22Rv1 (cell line): ENCODE results near the gene MYLK.

ENCODE experiments used
- H3K27ac ChIP-seq: fragments of 450-650 bp; 2 replicates; pipeline ENCODE4 v1.5.1; 2017
- ZFX ChIP-seq: fragments of 450-650 bp; IDR thresholded peaks from 2 replicates; pipeline ENCODE4 v1.6.1; 2017; ENCODE audit warnings: antibody characterized with exemption, borderline replicate concordance
- TF ChIP-seq, protein P1 (sequence below): fragments of 450-650 bp; IDR thresholded peaks from 2 replicates; pipeline ENCODE4 v1.5.1; 2017; ENCODE audit warnings: mild to moderate bottlenecking

The MYLK gene

GRCh38 chr3:123634149-123635051 is 249.7 kb downstream of the MYLK start:
- H3K27ac ChIP-seq, result no peak overlapping the region
- TF ChIP-seq, protein P1, sequence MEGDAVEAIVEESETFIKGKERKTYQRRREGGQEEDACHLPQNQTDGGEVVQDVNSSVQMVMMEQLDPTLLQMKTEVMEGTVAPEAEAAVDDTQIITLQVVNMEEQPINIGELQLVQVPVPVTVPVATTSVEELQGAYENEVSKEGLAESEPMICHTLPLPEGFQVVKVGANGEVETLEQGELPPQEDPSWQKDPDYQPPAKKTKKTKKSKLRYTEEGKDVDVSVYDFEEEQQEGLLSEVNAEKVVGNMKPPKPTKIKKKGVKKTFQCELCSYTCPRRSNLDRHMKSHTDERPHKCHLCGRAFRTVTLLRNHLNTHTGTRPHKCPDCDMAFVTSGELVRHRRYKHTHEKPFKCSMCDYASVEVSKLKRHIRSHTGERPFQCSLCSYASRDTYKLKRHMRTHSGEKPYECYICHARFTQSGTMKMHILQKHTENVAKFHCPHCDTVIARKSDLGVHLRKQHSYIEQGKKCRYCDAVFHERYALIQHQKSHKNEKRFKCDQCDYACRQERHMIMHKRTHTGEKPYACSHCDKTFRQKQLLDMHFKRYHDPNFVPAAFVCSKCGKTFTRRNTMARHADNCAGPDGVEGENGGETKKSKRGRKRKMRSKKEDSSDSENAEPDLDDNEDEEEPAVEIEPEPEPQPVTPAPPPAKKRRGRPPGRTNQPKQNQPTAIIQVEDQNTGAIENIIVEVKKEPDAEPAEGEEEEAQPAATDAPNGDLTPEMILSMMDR, result no peak
- TF ChIP-seq ZFX, result no peak

- no peak overlapping the region for H3K27ac ChIP-seq
- TF ChIP-seq, protein P1, result no peak
- no peak for TF ChIP-seq ZFX
These were observed 250.6 kb downstream of the MYLK start for GRCh38 chr3:123633530-123633929.

DNA sequence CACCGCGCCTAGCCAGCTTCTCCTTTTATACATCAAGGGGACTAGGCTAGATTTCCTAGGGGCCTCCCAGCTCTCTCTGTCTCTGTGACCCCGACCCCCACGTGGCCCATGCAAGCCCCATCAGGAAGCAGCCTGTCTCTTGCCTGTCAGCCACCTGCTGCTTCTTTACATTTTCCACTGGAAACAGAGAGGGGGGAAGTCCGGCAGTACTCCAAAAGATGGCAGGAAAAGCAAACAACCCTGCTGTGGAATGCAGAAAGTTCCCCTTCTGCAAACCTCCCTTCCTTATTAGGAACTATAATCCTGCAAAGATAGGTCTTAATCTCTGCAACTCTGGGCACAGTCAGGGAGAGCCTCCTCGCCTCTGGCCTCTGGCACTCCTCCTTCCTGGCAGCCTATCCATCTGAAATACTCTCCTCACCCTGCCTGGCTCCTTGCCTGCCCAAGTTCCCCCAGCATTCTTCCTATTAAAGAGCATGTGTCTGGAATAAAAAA is 251.9 kb downstream of the MYLK start:
- no peak overlapping the region for H3K27ac ChIP-seq
- TF ChIP-seq ZFX, result no peak

DNA sequence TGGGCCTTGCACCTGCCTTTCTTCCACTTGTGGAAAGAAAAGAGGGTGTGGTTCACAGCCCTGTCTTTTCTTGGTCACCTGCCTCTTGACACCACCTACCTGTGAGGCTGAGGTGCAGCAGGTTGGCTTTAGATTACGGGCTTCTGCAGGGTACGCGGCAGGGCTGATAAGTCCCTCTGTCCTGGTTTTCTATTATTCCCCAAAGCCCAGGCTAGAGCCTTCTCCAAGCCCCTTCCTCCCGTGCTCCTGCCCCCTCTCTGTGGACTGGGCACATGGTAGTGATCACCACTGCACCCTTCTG is 254.4 kb downstream of the MYLK start:
- TF ChIP-seq, protein P1, result no peak
- no peak for TF ChIP-seq ZFX
- no peak overlapping the region for H3K27ac ChIP-seq

DNA sequence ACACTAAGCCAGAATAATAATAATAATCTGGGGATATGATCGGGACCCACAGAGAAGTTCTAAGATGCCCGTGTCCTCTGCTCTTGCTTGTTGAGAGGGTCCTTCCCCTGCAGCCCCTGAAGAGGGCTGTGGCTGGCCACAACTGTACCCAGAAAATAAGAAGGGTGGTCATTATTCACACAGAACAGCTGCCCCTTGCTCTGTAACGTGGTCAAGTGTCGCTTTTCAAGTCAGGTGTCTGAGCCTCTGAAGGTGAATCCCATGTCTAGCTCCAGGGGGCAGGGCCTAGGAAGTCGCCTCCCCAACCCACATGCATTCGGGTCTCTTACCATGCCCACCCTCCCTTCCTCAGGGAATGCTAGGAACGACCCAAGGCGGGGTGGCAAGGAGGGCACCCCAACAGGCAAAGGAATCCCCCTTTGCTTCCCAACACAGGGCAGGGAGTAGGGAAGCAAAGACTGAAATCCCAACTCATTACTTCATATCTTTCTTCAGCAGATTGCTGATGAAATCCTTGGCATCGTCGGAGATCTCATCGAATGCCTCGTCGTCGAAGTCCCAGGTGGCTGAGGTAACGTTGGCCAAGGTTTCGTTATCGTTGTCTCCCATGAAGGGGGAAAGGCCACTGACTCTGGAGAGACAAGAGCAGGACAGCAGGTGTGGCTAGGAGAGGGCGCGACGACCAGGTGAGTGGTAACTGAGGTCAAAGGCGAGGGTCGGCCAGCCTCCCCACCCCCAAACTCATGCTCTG is 255.0 kb downstream of the MYLK start:
- no peak for TF ChIP-seq ZFX
- TF ChIP-seq, protein P1, result no peak
- H3K27ac ChIP-seq, result no peak overlapping the region

- H3K27ac ChIP-seq, result peak overlapping the region; percentile 53
- TF ChIP-seq ZFX, result no peak
- TF ChIP-seq, protein P1, result no peak
These were observed 256.2 kb downstream of the MYLK start for GRCh38 chr3:123627673-123628670.

DNA sequence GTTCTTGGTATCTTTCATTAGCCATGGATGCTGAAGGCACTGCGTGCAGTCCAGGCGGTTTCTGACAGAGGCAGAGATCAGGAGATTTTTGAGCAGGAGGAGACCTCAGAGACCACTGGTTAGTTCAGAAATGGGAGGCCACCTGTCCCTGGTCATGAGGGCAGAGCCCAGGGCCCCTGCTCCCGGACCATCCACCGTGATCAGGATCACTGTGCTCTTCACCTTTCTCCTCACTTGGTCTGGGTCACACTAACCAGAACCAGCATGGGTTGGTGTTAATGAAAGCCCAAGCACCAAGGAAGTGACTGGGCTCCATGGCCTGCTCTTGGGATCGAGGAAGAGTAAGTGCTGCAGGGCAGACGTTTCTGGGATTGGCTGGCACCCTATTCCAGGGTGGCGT is 257.3 kb downstream of the MYLK start:
- peak overlapping the region; percentile 53 for H3K27ac ChIP-seq
- TF ChIP-seq ZFX, result no peak
- TF ChIP-seq, protein P1, result no peak
